ENCODE measurements around the gene WIPI1.

DNA sequence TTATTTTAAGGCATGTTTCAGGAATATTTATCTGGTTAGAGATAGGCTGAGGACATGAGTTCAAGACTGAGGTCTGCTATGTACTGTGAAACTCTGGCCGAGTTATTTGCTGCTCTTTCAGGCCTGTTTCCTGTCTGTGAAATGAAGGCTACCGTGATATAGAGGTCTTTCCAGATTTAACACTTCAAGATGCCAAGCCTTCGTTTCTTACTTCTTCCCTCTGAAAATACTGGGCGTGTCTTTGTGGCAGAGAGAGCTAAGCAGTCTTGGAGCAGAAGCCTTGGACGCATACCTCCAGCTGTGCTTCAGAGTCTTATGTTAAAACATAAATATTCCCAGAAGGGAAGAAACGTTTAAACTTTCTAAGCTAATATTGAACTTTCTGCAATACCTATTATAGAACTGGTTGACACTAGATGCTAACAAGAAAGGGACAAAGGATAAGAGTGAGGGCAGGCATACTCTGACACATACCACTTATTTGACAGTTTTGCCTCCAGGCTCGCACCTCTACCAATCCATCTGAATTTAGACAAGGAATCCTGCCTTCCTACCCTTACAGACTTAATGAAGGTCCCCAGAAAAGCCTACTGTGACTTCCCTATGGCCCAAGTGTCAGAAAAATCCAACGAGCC lies 17.5 kb downstream of the WIPI1 start:
- TF ChIP-seq, protein P1, sequence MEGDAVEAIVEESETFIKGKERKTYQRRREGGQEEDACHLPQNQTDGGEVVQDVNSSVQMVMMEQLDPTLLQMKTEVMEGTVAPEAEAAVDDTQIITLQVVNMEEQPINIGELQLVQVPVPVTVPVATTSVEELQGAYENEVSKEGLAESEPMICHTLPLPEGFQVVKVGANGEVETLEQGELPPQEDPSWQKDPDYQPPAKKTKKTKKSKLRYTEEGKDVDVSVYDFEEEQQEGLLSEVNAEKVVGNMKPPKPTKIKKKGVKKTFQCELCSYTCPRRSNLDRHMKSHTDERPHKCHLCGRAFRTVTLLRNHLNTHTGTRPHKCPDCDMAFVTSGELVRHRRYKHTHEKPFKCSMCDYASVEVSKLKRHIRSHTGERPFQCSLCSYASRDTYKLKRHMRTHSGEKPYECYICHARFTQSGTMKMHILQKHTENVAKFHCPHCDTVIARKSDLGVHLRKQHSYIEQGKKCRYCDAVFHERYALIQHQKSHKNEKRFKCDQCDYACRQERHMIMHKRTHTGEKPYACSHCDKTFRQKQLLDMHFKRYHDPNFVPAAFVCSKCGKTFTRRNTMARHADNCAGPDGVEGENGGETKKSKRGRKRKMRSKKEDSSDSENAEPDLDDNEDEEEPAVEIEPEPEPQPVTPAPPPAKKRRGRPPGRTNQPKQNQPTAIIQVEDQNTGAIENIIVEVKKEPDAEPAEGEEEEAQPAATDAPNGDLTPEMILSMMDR (IDR thresholded peaks at IDR 0.05; ENCODE audit: low read depth, low read length, poor library complexity, severe bottlenecking): no peak
- TF ChIP-seq EZH2phosphoT487 (IDR thresholded peaks at IDR 0.05; ENCODE audit: borderline replicate concordance, low read length): no peak

Measured in DOHH2 (cell line).